DMS 273 treated with DMSO at 0.1 percent for 48 hours (cell line): ENCODE measurements around the gene C6orf136.

Experiments
- DNase-seq: peaks from one replicate; lab custom pipeline; 2025; lab: John Stamatoyannopoulos, UW

C6orf136 gene

GRCh38 chr6:30686908-30687658, 40.1 kb downstream of the C6orf136 start:
- peak; percentile 55 for DNase-seq

- DNase-seq: no peak
These were observed 40.9 kb downstream of the C6orf136 start for GRCh38 chr6:30687659-30688431.

DNA sequence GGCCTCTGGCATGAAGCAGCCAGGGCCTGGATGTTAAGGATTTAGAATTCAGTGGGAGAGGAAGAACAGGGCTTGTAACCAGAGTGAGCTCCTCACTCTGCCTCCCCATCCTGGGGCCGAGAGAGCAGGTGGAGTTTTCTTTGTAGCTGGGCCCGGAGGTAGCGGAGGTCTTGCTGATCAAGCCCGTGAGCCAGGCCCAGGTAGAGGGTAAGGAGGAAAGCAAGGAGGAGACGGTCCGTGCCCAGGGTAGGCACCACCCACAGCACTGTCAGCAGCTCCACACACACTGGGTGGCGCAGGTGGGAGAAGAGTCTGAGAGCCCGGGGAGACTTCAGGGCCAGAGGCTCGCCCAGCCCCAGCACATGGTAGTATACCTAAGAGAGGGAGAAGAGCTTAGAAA, 41.6 kb downstream of the C6orf136 start:
- DNase-seq: no peak

DNA sequence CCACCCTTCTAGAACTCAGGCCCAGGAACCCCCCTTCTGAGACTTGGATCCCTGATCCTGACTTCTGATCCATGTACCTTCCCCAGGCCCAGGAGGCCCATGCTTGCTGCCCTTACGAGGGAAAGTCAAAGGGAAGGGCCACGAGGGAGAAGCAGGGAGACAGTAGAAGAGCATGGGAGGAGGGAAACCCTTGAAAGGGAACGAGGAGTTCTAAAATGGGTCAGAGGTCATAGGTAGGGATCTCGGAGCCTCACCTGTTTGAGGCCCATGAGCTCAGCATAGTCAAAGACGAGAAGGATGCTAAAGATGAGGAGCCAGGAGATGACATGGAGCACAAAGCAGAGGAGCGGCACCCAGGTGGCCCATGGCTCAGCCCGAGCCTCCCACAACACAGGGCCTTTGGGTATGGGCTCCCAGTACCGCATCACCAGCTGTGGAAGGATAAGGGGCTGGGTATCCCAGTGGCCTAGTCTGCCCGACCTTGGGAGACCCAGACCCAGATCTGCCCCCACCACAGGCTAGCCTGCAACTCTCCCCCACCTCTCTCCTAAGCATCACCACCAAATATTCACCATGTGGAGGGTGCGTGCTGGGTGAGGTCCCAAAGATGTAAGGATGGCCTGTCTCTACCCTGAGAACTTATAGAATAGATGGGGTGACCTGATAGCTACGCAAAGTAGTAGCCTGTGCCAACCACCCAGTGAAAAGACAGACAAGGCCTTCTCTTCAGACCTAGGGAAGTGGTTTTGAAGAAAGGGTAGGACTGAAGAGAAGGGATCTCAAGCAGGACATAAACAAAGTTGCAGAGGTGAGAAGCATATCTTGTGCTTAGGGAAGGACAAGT, 42.3 kb downstream of the C6orf136 start:
- no peak for DNase-seq

- DNase-seq: no peak
These were observed 43.1 kb downstream of the C6orf136 start for GRCh38 chr6:30689985-30690384.

DNA sequence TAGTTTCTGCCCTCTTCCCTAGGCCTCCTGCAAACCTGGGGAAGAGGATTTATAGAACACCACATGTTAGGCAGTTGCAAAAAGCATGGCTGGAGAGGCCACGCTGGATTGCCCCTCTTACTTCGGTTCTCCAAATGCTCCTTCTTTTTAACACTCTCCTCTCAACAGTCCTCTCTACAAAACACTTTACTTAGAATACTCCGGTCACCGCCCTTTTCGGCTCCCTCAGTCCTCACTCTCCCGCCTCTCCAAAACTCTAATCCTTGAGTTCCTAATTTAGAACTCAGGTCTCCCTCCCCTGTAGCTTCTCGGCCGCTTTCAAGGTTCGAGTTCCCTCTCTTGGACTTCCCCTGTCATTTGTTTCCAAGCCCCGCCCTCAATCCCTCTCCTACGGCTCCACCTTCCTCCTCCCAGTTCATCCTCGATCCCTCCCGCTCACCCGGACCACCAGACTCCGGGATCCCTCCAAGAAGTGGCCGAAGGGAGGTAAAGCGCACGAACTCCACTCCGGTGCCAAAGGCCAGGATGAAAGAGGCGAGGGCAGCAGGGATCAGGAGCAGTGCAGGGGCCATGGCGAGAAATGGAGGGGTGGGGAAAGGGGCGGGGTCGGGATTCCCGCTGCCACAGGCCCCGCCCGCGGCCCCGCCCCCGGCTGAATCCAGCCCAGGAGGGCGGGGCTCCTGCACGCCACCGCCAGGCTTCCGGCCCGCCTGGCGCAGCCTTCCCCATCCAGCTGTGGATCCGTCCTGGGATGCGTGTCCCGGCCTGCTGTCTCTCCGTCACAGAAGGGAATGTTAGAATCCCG, 43.7 kb downstream of the C6orf136 start, which contains the start of gene NRM:
NRM (minus strand) TSS at position 582 of the 805 bp plus-strand sequence; CDS start at position 572, 10 bp downstream.
- peak; percentile 76 for DNase-seq

GRCh38 chr6:30691208-30691847, 44.4 kb downstream of the C6orf136 start:
- DNase-seq: no peak

DNA sequence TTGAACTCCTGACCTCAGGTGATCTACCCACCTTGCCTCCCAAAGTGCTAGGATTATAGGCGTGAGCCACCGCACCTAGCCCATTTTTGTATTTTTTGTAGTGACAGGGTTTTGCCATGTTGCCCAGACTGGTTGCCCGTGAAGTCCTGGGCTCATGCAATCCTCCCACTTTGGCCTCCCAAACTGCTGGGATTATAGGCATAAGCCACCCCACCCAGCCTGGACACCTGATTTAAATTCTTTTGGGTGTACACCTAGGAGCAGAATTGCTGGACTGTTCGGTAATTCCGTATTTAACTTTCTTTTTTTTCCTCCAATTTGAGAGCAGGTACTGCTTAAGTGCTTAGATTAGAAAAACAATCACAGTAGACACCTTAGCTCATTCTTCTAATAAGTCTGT, 49.5 kb downstream of the C6orf136 start:
- DNase-seq: no peak

DNA sequence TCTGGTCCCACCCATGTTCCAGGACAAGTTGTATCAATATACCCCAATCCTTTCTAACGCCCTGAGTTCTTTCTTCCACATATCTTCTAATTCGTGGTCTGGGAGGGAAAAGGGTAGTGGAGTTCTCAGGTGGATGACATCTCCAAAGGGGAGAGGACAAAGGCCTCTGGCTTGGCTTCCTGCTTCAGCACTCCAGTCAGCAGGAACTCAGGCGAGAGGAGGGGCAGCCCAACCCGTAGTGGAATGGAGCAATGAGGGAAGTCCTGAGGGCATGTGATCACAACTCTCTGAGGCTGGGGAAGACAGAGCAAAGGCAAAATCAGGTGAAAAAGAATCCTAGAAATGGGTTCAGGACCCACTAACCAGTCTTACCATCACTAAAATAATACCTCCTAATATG, 53.4 kb downstream of the C6orf136 start:
- DNase-seq: no peak
